ENCODE data around the gene NPAS3.

The NPAS3 gene

DNA sequence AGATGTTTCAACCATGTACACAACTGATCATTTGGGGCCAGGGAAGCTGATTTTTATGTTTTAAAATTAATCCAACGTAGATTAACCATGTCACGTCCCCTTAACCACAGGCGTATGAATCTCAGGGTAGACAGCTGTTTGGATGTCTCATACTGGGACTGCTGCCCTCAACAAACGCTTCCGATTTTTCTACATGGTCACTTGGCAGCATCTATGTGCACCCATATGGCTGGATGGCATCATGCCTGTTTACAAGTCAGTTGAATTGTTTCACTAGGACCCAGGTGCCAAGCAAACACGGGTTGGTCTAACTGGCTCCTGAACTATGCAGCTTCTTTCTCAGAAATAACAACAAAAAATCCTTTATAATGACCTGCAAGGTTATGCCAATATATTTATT is 393.8 kb downstream of the NPAS3 start:
- no peak for DNase-seq (ENCODE audit: low spot score)

DNA sequence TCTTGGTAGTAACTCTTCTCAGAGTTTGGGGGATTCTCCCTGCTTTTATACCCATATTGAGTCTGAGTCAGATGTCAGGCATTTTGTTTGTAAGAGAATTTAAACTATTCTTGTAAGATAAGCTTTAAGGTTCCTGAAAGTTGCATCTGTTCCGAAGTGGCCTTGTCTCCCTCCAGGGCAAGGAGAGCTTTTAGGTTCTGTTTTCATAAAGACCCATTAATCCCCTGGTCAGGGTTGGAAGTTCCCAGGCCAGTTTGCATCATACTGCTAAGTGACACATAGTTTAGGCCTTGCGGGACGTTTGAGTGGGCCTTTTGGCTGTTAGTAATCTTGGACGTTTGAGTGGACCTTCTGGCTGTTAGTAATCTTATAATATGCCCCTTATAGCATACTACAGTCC is 396.7 kb downstream of the NPAS3 start:
- no peak for DNase-seq (ENCODE audit: low spot score)

DNA sequence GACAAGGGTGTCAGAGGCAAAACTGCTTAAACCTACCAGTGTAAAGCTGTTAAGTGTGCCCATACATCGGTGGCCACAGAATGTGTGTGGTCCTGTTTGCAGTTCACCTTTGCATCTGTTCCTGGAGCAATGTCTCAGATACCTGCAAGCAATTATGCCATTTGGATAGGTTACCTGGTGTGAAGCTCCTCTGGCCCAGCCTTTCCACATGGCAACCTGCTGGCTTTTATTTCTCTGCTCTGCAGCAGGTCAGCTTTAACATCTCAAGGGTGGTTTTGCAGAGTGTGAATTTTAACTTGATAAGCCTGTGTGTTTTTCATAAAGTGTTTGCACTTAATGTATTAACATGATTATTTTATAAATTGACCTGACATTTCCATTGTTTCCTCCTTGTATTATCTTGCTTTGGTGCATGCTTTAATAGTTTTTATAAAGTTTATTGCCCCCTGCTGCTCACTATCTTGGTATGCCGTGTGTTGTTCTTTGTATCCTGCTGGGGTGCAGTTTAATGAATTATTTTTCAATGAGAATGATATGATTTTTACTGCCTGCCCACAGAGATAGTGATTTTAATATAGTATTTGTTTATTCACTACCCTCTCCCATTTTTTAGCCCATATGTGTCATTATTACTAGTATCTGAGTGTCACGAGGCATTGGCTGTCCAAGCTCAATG is 403.8 kb downstream of the NPAS3 start:
- no peak for DNase-seq (ENCODE audit: low spot score)

DNA sequence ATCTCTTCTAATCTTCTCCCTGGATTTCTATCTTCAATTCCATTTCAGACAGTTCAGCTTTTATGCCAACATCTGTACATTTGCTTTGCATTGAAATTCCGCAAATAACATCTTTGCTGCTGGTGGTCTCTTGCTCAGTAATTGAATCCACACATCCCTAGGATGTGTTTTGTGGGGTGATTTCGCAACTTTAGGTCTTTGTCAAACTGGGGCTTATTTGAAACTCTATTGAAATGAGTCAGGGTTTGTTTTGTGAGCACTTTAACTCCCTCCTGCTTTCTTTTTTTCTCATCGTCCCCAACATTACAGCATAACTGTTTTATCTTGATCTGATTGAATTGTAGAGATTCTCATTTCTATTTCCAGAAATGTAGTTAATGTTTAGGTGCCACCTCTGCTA is 404.3 kb downstream of the NPAS3 start:
- DNase-seq (ENCODE audit: low spot score), result no peak

DNA sequence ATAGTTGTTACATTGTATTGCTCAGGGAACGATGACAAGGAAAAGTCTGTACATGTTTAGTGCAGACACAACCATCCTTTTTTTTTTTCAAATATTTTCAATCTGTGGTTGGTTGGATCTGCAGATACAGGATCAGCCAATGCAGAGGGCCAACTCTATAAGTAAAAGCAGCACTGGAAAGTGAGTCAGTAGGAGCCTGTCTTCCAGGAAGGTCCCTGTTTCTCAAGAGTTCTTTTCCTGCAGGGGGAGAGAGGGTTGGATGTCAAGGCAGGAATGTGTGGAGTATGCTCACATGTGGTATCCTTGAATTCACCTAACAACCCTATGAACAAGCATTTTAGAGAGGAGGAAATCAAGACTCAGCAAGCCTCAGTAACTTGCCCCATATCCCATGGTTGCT is 409.1 kb downstream of the NPAS3 start:
- no peak for DNase-seq (ENCODE audit: low spot score)

DNA sequence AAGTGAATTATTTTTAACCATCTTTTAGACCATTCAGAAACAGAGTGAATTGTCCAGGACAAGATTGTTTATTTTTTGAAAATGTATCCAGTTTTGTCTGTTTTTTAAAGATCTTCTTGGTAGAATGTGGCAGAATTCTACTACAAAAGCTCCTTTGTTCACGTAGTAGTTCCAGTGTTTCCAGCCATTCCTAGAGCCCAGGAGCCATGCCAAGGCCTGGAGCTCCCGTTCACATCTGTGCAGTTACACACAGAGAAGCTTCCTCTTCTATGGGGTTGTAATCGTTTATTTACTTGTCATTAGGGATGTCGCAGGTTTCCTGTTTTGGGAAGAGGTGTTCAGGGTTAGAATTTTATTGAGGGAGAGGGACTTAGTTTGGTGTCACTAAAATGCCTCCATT is 409.8 kb downstream of the NPAS3 start:
- no peak for DNase-seq (ENCODE audit: low spot score)

DNA sequence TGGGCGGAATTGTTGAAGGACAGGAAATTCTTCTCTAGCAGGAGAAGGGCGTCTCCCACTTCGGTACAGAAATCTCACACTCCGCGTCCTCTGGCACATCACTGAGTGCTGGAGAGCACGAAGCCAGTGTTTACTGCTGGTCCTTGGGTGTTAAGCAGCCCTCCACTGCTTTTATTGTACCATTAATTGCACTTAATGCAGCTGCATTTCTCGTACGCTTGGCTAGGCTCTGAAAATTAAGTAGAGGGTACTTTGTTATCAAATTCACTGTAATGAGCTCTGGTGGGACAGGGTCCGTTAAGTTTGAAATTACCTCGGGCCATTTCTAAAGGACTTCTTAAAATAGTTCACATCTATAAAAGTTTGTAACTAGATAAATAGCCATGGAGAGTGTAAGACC is 411.2 kb downstream of the NPAS3 start:
- no peak for DNase-seq (ENCODE audit: low spot score)

DNA sequence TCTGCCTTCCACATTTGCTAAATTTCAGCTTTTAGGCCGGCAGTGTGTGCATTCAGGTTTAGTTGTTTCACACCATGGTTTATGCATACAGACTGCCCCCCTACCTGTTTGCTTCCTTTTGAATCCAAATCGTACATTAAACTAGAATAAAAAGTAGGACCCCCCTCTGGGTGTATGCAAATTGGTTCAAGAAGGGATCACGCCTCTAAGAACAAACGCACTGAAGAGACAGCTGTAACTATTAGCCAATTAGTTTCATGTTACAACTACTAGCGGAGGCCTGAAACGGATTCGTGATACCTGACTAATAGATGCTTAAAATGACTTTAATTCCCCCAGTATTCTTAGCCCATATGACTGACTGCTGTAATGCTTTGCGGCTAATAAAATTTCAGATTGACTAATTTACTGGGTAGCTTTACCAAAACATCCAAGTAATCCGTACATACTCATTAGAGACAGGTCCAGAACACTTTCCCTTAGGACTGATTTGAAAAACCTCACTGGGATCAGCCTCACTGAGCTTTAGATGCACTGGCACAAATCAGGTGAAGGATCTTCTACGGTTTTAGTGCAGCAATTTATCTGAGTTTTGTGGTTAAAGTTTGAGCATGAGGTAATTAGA is 411.8 kb downstream of the NPAS3 start:
- no peak for DNase-seq (ENCODE audit: low spot score)

DNA sequence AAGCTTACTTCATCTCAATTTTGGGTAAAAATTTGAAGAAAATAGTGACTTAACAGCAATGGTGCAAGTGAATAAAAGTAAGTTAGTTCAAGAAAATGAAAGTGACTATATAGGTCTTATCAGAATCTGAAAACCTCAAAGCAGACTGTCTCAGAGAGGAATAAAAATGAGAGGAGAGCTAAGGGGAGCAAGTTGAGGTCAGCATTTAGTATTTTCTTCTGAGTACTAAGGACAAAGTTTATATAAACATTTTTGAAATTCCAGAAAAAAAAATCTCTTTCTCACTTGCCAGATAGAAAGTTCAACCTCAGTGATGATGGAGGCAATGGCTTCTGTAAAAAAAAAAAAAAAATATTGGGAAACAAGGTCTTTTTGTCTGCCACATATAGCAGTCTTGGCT is 414.1 kb downstream of the NPAS3 start:
- no peak for DNase-seq (ENCODE audit: low spot score)

DNA sequence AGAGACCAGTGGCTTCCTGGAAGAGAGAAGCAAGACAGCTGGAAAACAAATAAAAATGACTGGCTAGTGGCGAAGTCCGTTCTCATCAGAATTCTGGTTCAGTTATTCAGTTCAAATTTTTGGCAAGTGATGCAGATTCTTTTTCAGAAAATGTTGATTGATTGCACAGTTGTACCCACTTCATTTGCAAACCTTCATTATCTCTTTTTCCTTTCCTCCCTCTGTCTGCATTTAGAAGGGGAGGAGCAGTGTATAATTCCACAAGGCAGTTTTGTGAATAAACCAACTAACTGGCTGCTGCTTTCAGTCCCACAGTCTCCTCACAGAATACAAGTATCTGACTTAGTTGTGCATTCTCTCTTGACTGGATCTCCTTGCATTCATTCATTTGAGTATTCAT is 417.5 kb downstream of the NPAS3 start:
- DNase-seq (ENCODE audit: low spot score), result no peak

DNA sequence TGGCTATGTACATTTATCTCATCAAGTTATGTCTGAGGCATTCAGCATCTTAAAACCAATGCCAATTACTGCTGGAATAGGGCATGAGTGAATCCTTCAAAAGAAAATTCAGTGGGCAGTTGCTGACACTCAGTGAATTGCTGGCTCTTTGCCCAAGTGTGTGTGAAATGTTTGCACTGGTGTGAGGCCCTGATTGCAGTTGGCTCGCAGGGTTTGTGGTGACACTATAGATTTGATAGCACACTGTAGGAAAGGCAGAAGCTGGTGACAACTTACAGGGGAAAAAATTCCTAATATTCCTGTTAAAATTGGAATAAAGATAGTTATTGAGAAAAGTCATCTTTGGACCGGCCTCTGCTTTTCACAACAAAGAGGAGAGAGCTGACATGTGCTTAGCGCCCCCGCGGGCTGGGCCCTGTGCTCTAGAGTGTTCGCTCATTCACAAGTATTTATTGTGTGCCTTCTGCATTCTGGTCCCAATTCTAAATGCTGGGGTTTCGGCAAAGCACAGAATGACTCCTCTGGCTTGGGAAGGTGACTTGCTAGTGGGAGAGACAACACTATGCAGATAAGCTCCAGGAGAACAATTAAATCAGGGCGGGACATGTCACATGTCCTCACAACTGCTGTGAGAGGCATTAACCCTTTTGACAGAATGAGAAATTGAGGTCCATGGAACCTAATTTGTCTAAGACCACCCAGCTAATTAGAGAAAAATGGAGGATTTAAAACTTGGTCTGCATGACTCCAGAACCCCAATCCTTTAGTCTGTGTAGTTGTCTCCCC is 418.7 kb downstream of the NPAS3 start:
- DNase-seq (ENCODE audit: low spot score), result no peak

DNA sequence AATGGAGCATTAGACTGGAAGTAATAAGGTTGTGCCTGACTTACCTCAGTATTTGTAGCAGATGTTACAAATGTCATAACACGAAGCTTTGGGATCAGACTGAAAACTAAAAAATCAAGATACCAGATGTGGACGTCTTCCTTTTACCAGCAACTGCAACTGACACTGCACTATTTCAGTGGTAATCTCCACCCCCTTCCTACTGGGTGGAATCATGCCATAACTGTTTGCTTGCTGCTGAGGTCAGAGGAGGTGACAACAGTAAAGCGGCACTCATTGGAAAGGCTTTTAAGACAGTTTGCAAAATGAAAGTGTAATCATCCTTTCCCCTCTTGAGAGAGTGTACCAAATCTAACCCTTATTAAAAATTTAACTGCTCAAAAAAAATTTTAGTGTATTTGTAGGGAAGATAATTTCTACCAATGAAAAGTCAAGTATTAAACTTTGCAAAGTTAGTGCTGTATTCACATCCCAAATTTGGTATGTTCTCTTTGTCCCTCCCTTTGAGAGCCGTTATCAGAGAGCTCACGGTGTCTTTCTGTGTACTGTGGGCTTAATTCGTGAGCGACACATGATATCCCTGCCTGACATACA is 420.7 kb downstream of the NPAS3 start:
- no peak for DNase-seq (ENCODE audit: low spot score)

DNA sequence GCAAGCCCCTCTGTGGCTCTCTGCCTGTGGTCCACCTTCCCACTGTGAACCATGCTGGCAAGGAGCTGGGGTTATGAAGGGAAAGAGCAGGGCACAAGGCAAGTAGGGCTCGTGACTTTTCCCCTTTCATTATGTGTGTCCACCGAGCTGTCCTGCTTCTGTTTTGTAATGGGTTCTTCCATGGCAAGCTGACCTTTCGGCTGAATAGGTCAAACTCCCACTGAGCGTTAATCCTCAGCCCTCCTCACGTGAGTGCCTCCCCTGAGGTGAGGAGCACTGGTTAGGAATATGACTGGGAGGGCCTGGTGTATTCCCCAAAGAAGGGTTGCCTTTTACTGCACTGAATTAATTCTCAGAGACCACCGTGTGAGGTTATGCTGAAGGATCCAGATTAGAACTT is 424.3 kb downstream of the NPAS3 start:
- peak; percentile 89 for DNase-seq (ENCODE audit: low spot score)

DNA sequence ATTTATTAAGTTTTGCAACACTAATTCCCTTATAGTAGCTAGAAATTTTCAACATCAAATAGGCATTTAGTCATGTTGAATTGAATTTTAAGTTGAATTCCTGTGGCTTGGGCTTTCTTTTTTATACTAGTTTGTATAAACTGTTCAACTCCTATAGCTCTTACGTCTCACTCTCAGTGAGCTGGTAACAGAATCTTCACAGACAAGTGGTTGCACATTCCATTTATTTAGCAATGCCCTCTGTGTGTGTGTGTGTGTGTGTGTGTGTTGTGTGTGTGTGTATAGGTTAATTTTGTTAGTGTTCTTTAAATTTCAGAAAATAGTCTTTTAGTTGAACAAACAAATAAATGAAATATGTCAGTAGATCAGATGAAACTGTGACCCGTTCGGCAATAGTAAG is 425.0 kb downstream of the NPAS3 start:
- DNase-seq (ENCODE audit: low spot score), result no peak

DNA sequence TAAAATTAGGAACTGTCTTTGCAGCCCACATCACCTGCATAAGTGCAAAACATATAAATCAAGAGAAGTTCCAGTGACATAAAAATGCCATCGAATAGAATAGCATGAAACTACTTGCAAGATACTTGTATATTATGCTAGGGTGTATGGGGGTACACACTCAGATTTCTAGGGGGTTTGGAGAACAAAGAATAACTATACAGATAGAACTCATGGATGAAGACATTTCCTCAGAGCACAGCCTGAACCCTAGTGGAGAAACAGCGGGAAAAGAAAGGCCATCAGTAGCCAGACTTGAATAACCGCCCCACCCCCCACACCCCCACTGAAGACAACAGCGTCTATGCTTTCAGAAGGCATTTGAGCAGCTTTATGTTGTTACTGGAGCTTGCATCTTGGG is 425.8 kb downstream of the NPAS3 start:
- no peak for DNase-seq (ENCODE audit: low spot score)

DNA sequence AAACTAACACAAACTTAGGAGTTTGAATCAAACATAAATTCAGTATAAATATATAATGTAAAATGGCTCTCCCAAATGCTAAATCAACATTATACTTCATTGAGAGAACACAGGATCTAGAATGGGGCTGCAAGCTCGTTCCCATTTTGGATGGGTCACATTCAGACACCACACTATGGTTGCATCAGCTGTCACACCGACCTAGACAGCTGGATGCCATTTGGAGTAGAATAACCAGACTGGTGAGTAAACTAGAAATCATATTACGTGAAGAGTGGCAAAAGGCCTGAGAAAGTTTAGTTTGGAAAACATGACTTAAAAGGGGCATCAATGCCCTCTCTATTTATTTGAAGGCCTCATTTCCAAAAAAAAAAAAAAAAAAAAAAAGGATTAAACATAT is 430.4 kb downstream of the NPAS3 start:
- no peak for DNase-seq (ENCODE audit: low spot score)

DNA sequence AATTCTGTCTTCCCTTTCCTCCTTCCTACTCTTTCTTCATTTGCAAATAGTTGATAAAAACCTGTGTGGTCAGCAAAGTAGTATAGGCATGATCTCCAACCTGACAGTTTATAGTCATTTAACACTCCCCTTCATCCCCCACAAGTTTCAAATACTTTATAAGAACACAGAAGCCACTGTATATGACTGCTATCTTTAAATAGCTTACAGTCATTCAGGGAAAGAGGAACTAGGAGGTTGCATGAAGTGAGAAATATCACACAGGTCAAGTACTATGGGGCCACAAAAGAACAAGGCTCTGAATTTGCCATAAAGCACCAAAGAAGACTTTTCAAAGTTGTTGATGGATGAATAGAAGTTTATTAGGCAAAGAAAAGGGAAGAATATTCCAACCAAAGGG is 431.3 kb downstream of the NPAS3 start:
- DNase-seq (ENCODE audit: low spot score), result no peak

DNA sequence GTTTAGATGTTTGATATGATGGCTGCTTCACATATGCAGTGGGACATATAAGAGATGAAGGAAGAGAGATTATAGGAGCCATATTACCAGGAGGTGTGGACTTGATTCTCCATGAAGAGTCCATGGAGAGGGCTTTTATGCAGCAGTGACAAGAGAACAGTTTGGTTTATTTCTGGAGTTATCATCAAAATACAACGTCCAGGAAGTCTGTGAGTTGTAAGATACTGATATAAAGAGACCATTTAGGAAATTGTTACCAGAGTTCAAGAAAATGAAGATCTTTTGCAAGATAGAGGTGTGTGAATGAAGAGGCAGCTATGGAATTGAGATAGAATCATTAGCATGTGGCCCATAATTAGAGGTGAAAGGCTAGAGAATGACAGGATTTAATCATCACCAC is 431.7 kb downstream of the NPAS3 start:
- no peak for DNase-seq (ENCODE audit: low spot score)

DNA sequence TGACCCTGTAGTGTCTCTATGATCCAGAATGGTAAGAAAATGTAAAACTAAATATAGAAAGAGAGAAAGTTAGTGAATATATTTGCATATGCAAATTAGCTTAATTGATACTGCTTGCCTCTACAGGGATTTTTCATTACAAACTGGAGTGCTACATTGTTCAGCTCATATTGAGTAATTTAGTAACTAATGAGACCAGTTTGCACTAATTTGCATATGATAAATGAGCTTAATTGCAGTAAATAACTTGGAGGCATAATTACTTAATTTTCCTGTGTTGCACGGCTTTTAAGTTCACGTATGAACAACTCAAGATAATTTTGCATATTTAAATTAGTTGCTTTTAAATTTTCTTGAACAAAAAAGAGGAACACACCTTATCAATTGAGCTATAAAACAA is 436.5 kb downstream of the NPAS3 start:
- DNase-seq (ENCODE audit: low spot score), result no peak

DNA sequence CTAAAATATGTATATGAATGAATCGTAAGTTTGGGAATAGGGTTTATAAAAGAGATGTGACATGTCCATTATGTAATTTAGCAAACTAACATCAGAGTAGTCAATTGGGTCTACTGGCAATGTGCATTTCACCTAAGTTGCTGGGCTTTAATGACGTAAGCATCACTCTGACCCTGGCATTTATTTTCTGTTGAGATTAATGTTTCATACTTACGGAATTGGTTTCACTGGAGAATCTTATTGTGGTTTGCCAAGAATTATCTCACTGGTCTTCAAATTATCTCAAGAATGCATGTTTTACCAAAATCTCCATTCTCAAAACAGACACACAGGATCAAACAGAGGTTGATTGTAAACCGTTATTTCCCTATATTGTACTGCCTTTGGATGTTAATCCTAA is 437.1 kb downstream of the NPAS3 start:
- DNase-seq (ENCODE audit: low spot score), result no peak

DNA sequence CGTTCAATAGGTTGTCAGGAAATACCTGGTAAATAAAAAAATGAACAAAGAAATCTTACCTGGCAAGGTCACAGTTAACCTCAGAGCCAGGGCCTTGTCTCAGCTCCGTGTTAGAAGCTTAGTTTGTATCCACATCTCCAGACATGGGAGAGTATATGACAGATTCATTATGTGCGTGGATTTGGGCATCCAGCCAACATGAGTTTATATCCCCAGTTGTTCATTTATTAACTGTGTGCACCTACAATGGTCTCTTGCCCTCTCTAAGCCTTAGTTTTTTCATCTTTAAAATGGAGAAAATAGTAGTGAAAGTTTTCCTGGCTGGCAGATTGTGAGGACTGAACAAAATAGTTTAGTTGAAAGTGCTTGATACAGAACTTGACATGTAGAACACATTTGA is 437.8 kb downstream of the NPAS3 start:
- no peak for DNase-seq (ENCODE audit: low spot score)

DNA sequence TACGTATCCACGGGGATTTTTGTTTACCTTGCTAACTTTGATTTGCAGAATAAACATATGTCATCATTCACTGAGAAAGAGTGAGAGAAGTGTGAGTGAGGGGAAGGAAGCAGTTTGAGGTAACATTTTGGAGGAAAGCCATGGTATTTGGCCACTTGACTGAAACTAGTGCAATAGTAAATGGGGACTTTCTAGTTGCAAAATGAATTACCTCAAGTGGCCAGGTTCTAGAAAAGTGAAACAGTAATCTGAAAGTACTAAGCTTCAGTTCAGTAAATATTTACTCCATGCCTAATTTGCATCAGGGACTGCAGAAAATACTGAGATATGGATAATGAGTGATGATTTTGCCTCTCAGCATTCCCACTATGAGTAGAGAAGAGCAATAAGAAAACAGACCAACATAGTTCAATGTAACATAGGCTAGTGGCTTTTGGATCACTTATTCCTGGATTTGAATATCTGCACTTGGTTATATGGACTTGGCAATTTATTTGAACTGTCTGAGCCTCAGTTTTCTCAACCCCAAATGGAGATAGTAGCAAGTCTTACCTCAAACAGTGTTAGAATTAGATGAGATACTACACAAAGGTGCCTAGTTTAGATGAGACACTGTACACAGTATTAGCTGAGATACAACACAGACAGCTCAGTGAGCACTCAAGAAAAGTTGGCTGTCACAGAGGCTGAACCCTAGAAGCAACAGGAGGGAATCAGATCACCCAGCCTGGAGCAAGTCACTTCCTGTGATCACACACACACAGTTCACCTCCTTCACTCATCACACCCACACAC is 439.1 kb downstream of the NPAS3 start:
- no peak for DNase-seq (ENCODE audit: low spot score)

Measured in ecto neural progenitor cell (in vitro differentiated cells).